ENCODE measurements around the gene NEK9.

Gene NEK9

GRCh38 chr14:75143761-75144527, 17.1 kb upstream of the NEK9 start:
- no peak for DNase-seq

- DNase-seq: no peak
Observed at GRCh38 chr14:75142494-75142893, 15.6 kb upstream of the NEK9 start.

- no peak for DNase-seq
Observed at GRCh38 chr14:75141967-75142366, 15.1 kb upstream of the NEK9 start.

- no peak for DNase-seq
Observed at GRCh38 chr14:75141062-75141461, 14.2 kb upstream of the NEK9 start.

- no peak for DNase-seq
Observed at GRCh38 chr14:75140620-75141019, 13.8 kb upstream of the NEK9 start.

GRCh38 chr14:75139185-75139584, 12.3 kb upstream of the NEK9 start:
- no peak for DNase-seq

- DNase-seq: no peak
Observed at GRCh38 chr14:75138492-75138891, 11.6 kb upstream of the NEK9 start.

- no peak for DNase-seq
Observed at GRCh38 chr14:75134644-75135043, 7.8 kb upstream of the NEK9 start.

GRCh38 chr14:75133597-75133996, 6.7 kb upstream of the NEK9 start:
- DNase-seq: no peak

GRCh38 chr14:75132382-75133086, 5.7 kb upstream of the NEK9 start:
- peak; percentile 22 for DNase-seq

- DNase-seq: no peak
Observed at GRCh38 chr14:75128596-75128990, 1.7 kb upstream of the NEK9 start.

GRCh38 chr14:75127903-75128595, 1.2 kb upstream of the NEK9 start:
- no peak for DNase-seq

- peak; percentile 20 for DNase-seq
Observed at GRCh38 chr14:75127474-75127820, 599 bp upstream of the NEK9 start.

- DNase-seq: no peak
Observed at GRCh38 chr14:75126121-75126544, 715 bp downstream of the NEK9 start.

GRCh38 chr14:75125617-75126016, 1.2 kb downstream of the NEK9 start:
- no peak for DNase-seq

GRCh38 chr14:75123991-75124390, 2.9 kb downstream of the NEK9 start:
- no peak for DNase-seq

- DNase-seq: no peak
Observed at GRCh38 chr14:75121552-75121951, 5.3 kb downstream of the NEK9 start.

GRCh38 chr14:75120541-75121291, 6.1 kb downstream of the NEK9 start:
- no peak for DNase-seq

GRCh38 chr14:75119056-75119455, 7.8 kb downstream of the NEK9 start:
- no peak for DNase-seq

- DNase-seq: no peak
Observed at GRCh38 chr14:75113932-75114539, 12.8 kb downstream of the NEK9 start.

GRCh38 chr14:75109877-75110276, 17.0 kb downstream of the NEK9 start:
- DNase-seq: no peak

- no peak for DNase-seq
Observed at GRCh38 chr14:75107186-75107585, 19.7 kb downstream of the NEK9 start.

GRCh38 chr14:75101491-75101890, 25.4 kb downstream of the NEK9 start:
- DNase-seq: no peak
